Activated naive CD4-positive, alpha-beta T cell treated with anti-CD3 and anti-CD28 coated beads, Interleukin-2, amount 50 U/mL, for 72 hours (primary cell): Measurements from ENCODE around the gene CT55. TPM values are rescaled to one million over a fixed set of nuclear protein-coding genes. Genes with fewer than 3 reads are reported as not detected.
A peak's percentile ranks its signal among the peaks of the same experiment; 100 is the strongest.

Source experiments
- ATAC-seq, 2 donors: fragments of 150-1000 bp; cut with Tn5 transposase; 2 replicates each; pipeline ENCODE4 v1.10.0; 2021; ENCODE audit warnings: mild to moderate bottlenecking in 2 of 2, moderate library complexity in 2 of 2
- DNase-seq, 2 donors: peaks; one replicate each; pipeline ENCODE4 v3.0.0; 2021 to 2022; ENCODE audit warnings: low spot score in 2 of 2
- H3K27ac Mint-ChIP-seq, 2 donors: one replicate each; pipeline ENCODE4 v1.8.0; 2022; ENCODE audit warnings: mild to moderate bottlenecking in 2 of 2, mixed read lengths in 2 of 2
- H3K36me3 Mint-ChIP-seq, 2 donors: one replicate each; pipeline ENCODE4 v1.8.0; 2022; ENCODE audit warnings: mixed read lengths in 2 of 2
- H3K9me3 Mint-ChIP-seq, 2 donors: one replicate each; pipeline ENCODE4 v1.8.0; 2022; ENCODE audit warnings: mixed read lengths in 2 of 2
- total RNA-seq, 2 donors: library from RNA; stranded (reverse); gene quantifications; one replicate each; pipeline ENCODE4 v1.2.3, GENCODE V29; 2022

CT55 gene
- total RNA-seq, 2 donors from 2014 or later, result not detected

DNA sequence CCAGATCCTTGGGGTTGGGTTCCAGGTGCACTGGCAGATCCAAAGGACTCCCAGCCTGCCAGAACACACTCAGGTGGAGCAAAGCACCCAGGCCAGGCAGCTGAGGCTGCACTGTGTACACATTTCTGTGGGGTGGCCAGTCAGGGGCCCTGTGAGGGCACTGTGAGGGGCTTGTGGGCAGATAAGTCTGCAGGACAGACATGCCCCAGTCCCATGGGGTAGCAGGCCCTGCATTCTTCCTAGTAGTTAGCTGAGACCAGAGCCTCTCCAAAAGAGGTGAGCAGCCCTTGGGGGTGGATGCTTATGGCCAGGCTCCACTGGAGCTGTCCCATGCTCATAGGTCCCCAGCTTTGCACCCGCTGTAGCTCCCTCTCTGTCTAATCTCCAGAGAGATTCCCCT, 58.5 kb downstream of the CT55 start:
- ATAC-seq (no peak), DNase-seq (no peak)
- Mint-ChIP-seq H3K27ac (no peak overlapping the region), H3K36me3 (no peaks in the 10 kb centered on the region), H3K9me3 (no peaks in the 10 kb centered on the region)

DNA sequence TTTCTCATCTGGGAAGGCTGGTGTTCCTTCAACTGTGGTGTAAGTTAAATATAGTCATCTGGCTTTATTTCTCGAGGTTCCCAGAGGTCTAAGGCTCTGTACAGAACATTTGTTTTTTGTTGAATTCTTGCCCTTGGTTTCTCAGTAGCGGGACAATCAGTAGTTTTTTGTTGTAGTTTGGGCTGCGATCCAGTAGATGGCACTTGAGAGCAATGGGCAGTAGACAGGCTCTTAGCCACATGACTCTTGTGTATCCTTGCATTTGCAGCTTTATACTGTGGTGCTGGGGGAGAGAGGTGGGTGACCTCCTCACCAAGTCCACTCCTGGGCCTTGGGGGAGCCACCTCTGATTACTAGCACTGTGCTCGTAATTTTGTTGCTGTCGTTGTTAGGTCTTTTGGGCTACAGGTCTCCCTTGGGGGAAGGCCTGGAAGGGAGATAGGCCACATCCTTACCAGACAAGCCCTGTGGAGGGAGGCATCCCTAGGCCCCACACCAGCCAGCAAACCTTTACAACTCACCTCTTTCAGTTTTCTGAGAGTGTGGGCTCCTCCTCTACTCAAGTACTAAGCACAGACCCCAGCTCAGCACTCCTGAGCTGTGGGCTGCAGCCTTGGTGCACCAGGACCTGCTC, 59.0 kb downstream of the CT55 start:
- no peaks in the 10 kb centered on the region for H3K9me3 Mint-ChIP-seq
- peak; percentile 25 to 51 for ATAC-seq

GRCh38 chrX:135109554-135109953, 61.6 kb downstream of the CT55 start:
- ATAC-seq, result no peak
- Mint-ChIP-seq H3K27ac (no peak overlapping the region), H3K36me3 (no peaks in the 10 kb centered on the region), H3K9me3 (no peaks in the 10 kb centered on the region)
- DNase-seq, result no peak

More for the DNA sequence above, 59.0 kb downstream of the CT55 start:
- no peak overlapping the region for H3K27ac Mint-ChIP-seq
- DNase-seq, result peak in 1 of 2 donors; percentile 34
- no peaks in the 10 kb centered on the region for H3K36me3 Mint-ChIP-seq

Other genes starting within 250 kb of the CT55 start
- gene SMIM10, start 180.4 kb downstream of the CT55 start, total RNA-seq, result 1 to 10 TPM in 1 of 2 donors, under 1 TPM in 1; 0.39 to 1.5 TPM
- 1 to 10 TPM in 1 of 2 donors, under 1 TPM in 1; 0.66 to 2.4 TPM for gene RTL8B, start 148.9 kb downstream of the CT55 start, total RNA-seq
- gene RTL8C, start 139.0 kb downstream of the CT55 start, total RNA-seq, result 10 to 100 TPM; 22.1 to 37.0 TPM
- 10 to 100 TPM in 1 of 2 donors, 1 to 10 TPM in 1; 8.9 to 13.0 TPM for gene RTL8A, start 119.3 kb downstream of the CT55 start, total RNA-seq
- under 1 TPM; 0.07 to 0.19 TPM for gene SMIM10L2B, start 72.7 kb downstream of the CT55 start, total RNA-seq
- not detected for gene ETDB, start 50.9 kb downstream of the CT55 start, total RNA-seq
- gene ETDA, start 80.7 kb upstream of the CT55 start, total RNA-seq, result not detected
- not detected for gene ETDC, start 138.1 kb upstream of the CT55 start, total RNA-seq
- 1 to 10 TPM; 4.1 to 5.8 TPM for gene ZNF75D, start 172.7 kb upstream of the CT55 start, total RNA-seq
- gene ZNF449, start 173.4 kb upstream of the CT55 start, total RNA-seq, result 1 to 10 TPM; 1.6 to 2.3 TPM